H1 (cell line): ENCODE data around the gene CAMTA2. TPM values are rescaled to one million over a fixed set of nuclear protein-coding genes. Genes with fewer than 3 reads are reported as not detected.
A peak's percentile ranks its signal among the peaks of the same experiment; 100 is the strongest.

Source experiments
- CBX5 ChIP-seq: fragments of 300-800, 300-1000 bp; sonication (generic); IDR thresholded peaks from 2 replicates; pipeline ENCODE4 v1.7.1; 2016; ENCODE audit warnings: antibody characterized with exemption, low read length, low read depth
- CREB1 ChIP-seq: IDR thresholded peaks from 2 replicates; pipeline ENCODE4 v1.6.1; 2012; ENCODE audit warnings: inconsistent platforms
- CTBP2 ChIP-seq: IDR thresholded peaks from 2 replicates; pipeline ENCODE4 v1.7.0; 2011; ENCODE audit warnings: borderline replicate concordance, mild to moderate bottlenecking, moderate library complexity, mixed read lengths, low read length; ENCODE audit not compliant: insufficient read depth, insufficient read length
- EGR1 ChIP-seq: IDR thresholded peaks from 2 replicates; pipeline ENCODE4 v1.6.1; 2011; ENCODE audit warnings: low read depth, low read length, borderline replicate concordance
- HDAC2 ChIP-seq, 2 experiments: fragments of 300-600 bp in 1 of 2; sonication (generic) in 1 of 2; IDR thresholded peaks; 2 replicates each; pipeline ENCODE4 v1.6.1; 2011 to 2012; ENCODE audit warnings: low read depth in 2 of 2, low read length in 2 of 2, mild to moderate bottlenecking in 2 of 2, moderate library complexity in 2 of 2, borderline replicate concordance in 1 of 2, inconsistent platforms in 1 of 2
- JUN ChIP-seq: IDR thresholded peaks from 2 replicates; pipeline ENCODE4 v1.6.1; 2011; ENCODE audit warnings: low read depth, mild to moderate bottlenecking, improper control_type of control experiment, low read length
- JUND ChIP-seq: IDR thresholded peaks from 2 replicates; pipeline ENCODE4 v1.6.1; 2011; ENCODE audit warnings: mild to moderate bottlenecking, improper control_type of control experiment, low read length
- KDM1A ChIP-seq: fragments of 200-600, 300-600 bp; sonication (generic); IDR thresholded peaks from 2 replicates; pipeline ENCODE4 v1.7.1; 2016; ENCODE audit warnings: mild to moderate bottlenecking, low read length, borderline replicate concordance
- KDM4A ChIP-seq: IDR thresholded peaks from one replicate; pipeline ENCODE4 v1.7.1; 2012; ENCODE audit warnings: low read depth, mild to moderate bottlenecking, moderate library complexity, low read length, inconsistent platforms; ENCODE audit not compliant: severe bottlenecking
- KDM5A ChIP-seq: fragments of 200-600 bp; IDR thresholded peaks from 2 replicates; pipeline ENCODE4 v1.7.1; 2012; ENCODE audit warnings: mild to moderate bottlenecking, low read length, inconsistent platforms, mixed read lengths
- NANOG ChIP-seq: IDR thresholded peaks from 2 replicates; pipeline ENCODE4 v1.6.1; 2011; ENCODE audit warnings: low read length, low read depth, mild to moderate bottlenecking, inconsistent platforms; ENCODE audit not compliant: insufficient read depth, poor library complexity, severe bottlenecking
- NRF1 ChIP-seq: IDR thresholded peaks from 2 replicates; pipeline ENCODE4 v1.6.1; 2011; ENCODE audit warnings: mild to moderate bottlenecking, low read depth, low read length, improper control_type of control experiment
- POLR2A ChIP-seq, 2 experiments: IDR thresholded peaks; 1 replicate in 1 of 2; 2 replicates in 1 of 2; pipeline ENCODE4 v1.6.1; 2011; ENCODE audit warnings: low read depth in 2 of 2, low read length in 2 of 2, mild to moderate bottlenecking in 2 of 2; ENCODE audit errors: control extremely low read depth in 1 of 2
- RFX5 ChIP-seq: IDR thresholded peaks from 2 replicates; pipeline ENCODE4 v1.6.1; 2011; ENCODE audit warnings: low read depth, low read length, improper control_type of control experiment, borderline replicate concordance
- SP2 ChIP-seq: IDR thresholded peaks from 2 replicates; pipeline ENCODE4 v1.6.1; 2012; ENCODE audit warnings: mild to moderate bottlenecking, low read length, inconsistent platforms
- TAF7 ChIP-seq: optimal IDR thresholded peaks from 2 replicates; pipeline ENCODE3; 2011; ENCODE audit warnings: low read depth, mild to moderate bottlenecking, inconsistent platforms, low read length, moderate library complexity, borderline replicate concordance
- TCF12 ChIP-seq: IDR thresholded peaks from 2 replicates; pipeline ENCODE4 v1.6.1; 2011; ENCODE audit warnings: low read depth, mild to moderate bottlenecking, low read length
- TEAD4 ChIP-seq: IDR thresholded peaks from 2 replicates; pipeline ENCODE4 v1.6.1; 2012; ENCODE audit warnings: low read depth, low read length, inconsistent platforms, mixed read lengths
- YY1 ChIP-seq: IDR thresholded peaks from 2 replicates; pipeline ENCODE4 v1.6.1; 2011; ENCODE audit warnings: low read depth, mild to moderate bottlenecking, low read length
- polyA plus RNA-seq, 7 experiments: library from polyadenylated mRNA; depleted of rRNA in 3 of 7; stranded (reverse) in 5 of 7; unstranded in 2 of 7; fragments of >200 nt in 5 of 7; fragments of 200-250 nt in 2 of 7; gene quantifications; 1 replicate in 5 of 7; 2 replicates in 1 of 7; 4 replicates in 1 of 7; pipeline versions ENCODE4 v1.2.1 to v1.2.3, GENCODE V29; 2011 to 2013; ENCODE audit warnings: missing spikeins in 2 of 7, mixed read lengths in 2 of 7
- total RNA-seq: library from RNA; stranded (reverse); fragmentation: NEBNext Ultra II Directional; extraction: Animal tissue kit (Norgen Biotek cat#: 25700); gene quantifications from 2 replicates; pipeline ENCODE4 v1.2.1, GENCODE V29; 2021
- TF ChIP-seq, protein P1 (sequence below), 3 experiments: IDR thresholded peaks; 1 replicate in 2 of 3; 2 replicates in 1 of 3; pipeline versions ENCODE4 v1.5.1 to v1.6.1; 2011; ENCODE audit warnings: low read length in 3 of 3, mild to moderate bottlenecking in 3 of 3, inconsistent platforms in 2 of 3, low read depth in 1 of 3, moderate library complexity in 1 of 3; ENCODE audit not compliant: insufficient read depth in 1 of 3; ENCODE audit errors: control extremely low read depth in 1 of 3
- TF ChIP-seq, protein P2 (sequence below): IDR thresholded peaks from 2 replicates; pipeline ENCODE4 v1.6.1; 2011; ENCODE audit warnings: low read length, improper control_type of control experiment

The CAMTA2 gene
- total and polyA plus RNA-seq, 2 of the 8 experiments (the other 6 are each of a cell fraction or from before 2014, with no cell fraction given): 5.5 to 12.0 TPM

DNA sequence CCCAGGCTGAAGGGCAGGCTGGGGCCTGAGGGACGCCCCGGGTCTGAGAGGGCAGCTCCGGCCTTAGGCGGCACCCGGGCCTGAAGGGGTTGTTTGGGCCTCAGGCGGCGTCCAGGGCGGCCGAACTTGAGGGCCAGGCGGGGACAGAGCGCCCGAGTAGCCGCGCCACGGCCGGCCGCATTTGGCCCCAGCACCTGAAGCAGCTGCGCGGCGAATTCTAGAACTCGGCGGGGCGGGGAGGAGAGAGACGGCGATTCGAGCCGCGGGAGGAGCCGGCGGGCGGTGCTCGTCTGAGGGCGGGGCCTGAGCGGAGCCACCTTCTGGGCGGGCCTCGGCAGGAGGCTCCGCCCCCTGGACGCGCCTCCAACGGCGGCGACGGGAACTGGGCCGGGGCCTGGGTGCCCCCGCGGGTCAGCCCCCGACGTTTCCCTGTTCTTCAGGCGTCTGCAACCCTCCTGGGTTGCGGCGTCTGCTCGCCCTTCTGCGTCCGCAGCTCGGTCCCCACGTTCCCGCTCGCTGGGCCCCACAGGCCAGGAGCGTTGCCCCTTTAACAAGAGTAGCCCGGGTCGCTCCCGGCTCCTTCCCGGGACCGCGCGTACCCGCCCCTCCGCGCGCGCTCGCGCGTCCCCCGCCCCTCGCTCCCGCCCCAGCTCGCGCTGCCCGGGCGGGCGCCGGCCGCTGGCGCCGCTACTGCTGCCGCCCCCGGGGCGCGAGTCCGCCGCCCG lies 10.0 kb upstream of the CAMTA2 start, which contains the start of the genes INCA1 and KIF1C (continued):
- TF ChIP-seq KDM5A (no peak), TAF7 (no peak), JUND (peak; percentile 66; the same call in 1 of the 2 replicates), TCF12 (no peak), KDM4A (peak; percentile 25), CTBP2 (no peak), SP2 (no peak), KDM1A (no peak), HDAC2 (IDR thresholded peaks at IDR 0.05; ENCODE audit: borderline replicate concordance in 1 of 2, low read depth in 2 of 2, low read length in 2 of 2) (no peak), JUN (no peak), NANOG (no peak), NRF1 (no peak), POLR2A (IDR thresholded peaks at IDR 0.05; ENCODE audit: control extremely low read depth in 1 of 2, low read depth in 2 of 2, low read length in 2 of 2) (no peak; a peak in 1 of 3 replicates), CREB1 (0 out of 2 replicates have a peak, but pooled peaks have one; percentile 12), RFX5 (no peak), EGR1 (peak; percentile 26; the same call in 1 of the 2 replicates), CBX5 (no peak), TEAD4 (no peak), YY1 (0 out of 2 replicates have a peak, but pooled peaks have one; percentile 6)
- TF ChIP-seq, protein P1, sequence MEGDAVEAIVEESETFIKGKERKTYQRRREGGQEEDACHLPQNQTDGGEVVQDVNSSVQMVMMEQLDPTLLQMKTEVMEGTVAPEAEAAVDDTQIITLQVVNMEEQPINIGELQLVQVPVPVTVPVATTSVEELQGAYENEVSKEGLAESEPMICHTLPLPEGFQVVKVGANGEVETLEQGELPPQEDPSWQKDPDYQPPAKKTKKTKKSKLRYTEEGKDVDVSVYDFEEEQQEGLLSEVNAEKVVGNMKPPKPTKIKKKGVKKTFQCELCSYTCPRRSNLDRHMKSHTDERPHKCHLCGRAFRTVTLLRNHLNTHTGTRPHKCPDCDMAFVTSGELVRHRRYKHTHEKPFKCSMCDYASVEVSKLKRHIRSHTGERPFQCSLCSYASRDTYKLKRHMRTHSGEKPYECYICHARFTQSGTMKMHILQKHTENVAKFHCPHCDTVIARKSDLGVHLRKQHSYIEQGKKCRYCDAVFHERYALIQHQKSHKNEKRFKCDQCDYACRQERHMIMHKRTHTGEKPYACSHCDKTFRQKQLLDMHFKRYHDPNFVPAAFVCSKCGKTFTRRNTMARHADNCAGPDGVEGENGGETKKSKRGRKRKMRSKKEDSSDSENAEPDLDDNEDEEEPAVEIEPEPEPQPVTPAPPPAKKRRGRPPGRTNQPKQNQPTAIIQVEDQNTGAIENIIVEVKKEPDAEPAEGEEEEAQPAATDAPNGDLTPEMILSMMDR (IDR thresholded peaks at IDR 0.05; ENCODE audit: control extremely low read depth in 1 of 3, insufficient read depth in 1 of 3, low read depth in 1 of 3, low read length in 3 of 3): no peak
- TF ChIP-seq, protein P2, sequence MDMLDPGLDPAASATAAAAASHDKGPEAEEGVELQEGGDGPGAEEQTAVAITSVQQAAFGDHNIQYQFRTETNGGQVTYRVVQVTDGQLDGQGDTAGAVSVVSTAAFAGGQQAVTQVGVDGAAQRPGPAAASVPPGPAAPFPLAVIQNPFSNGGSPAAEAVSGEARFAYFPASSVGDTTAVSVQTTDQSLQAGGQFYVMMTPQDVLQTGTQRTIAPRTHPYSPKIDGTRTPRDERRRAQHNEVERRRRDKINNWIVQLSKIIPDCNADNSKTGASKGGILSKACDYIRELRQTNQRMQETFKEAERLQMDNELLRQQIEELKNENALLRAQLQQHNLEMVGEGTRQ: no peak
